Immature natural killer cell (primary cell): ENCODE data around the gene SEMA3C. TPM values are rescaled to one million over a fixed set of nuclear protein-coding genes. Genes with fewer than 3 reads are reported as not detected.

Source experiments
- DNase-seq, 3 donors: peaks; one replicate each; pipeline ENCODE4 v3.0.0; 2022; ENCODE audit warnings: mixed read lengths in 1 of 3
- H3K27ac Mint-ChIP-seq, 6 donors: one replicate each; pipeline ENCODE4 v1.8.0; 2020; ENCODE audit warnings: mixed read lengths in 6 of 6, mild to moderate bottlenecking in 5 of 6, inconsistent platforms in 4 of 6, moderate library complexity in 3 of 6
- H3K27me3 Mint-ChIP-seq, 3 donors: one replicate each; pipeline ENCODE4 v1.8.0; 2020 to 2021; ENCODE audit warnings: low read depth in 3 of 3, mild to moderate bottlenecking in 3 of 3, mixed read lengths in 3 of 3, moderate library complexity in 3 of 3, inconsistent platforms in 1 of 3
- H3K36me3 Mint-ChIP-seq, 3 donors: one replicate each; pipeline ENCODE4 v1.8.0; 2020; ENCODE audit warnings: mixed read lengths in 3 of 3, inconsistent platforms in 2 of 3, mild to moderate bottlenecking in 2 of 3
- H3K4me1 Mint-ChIP-seq, 2 donors: one replicate each; pipeline ENCODE4 v1.8.0; 2020; ENCODE audit warnings: inconsistent platforms in 2 of 2, mild to moderate bottlenecking in 2 of 2, mixed read lengths in 2 of 2, moderate library complexity in 1 of 2
- H3K4me3 Mint-ChIP-seq, 5 donors: one replicate each; pipeline ENCODE4 v1.8.0; 2020; ENCODE audit warnings: mild to moderate bottlenecking in 5 of 5, mixed read lengths in 5 of 5, inconsistent platforms in 3 of 5, moderate library complexity in 3 of 5
- H3K9me3 Mint-ChIP-seq, 6 donors: one replicate each; pipeline ENCODE4 v1.8.0; 2020; ENCODE audit warnings: mild to moderate bottlenecking in 6 of 6, mixed read lengths in 6 of 6, inconsistent platforms in 4 of 6, moderate library complexity in 3 of 6
- polyA plus RNA-seq, 3 donors: library from polyadenylated mRNA; unstranded; fragments of 300-500 nt; fragmentation: Illumina TruSeq; gene quantifications; one replicate each; pipeline ENCODE4 v1.2.3, GENCODE V29; 2021

SEMA3C gene
- polyA plus RNA-seq, 3 donors from 2014 or later: 0.18 to 0.53 TPM; not detected in 1

DNA sequence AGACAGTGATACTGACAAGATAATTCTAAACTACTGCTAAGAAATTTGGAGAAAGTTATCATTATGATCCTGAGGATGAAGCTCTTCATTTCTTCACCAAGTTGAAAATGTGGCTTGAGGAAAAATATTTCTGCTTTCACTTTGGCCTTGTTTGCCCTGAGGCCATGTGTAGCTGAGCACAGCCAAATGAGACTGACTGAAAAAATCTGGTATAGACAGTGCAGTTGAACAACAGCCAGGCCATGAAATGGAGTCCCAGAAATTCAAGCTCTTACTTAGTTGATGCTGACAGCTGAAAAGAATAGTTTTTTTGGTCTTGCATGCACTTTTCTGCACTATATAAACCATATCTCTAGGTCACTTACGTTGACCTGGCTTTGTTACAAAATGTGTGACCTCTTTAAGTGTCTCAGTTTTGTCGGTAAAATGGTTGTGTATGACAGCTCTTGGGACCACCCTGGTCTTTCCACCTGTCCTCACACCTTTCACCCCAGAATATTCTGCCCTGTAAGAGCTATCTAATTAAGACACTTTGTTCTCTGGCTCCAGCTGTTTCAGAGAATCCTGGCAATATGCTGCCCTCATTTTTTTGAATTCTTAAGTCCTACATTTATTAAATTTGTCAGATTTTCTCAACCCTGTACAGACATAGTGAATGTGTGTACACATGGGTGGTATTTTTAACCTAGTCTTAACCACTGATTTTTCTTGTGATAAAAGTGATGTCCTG lies 189.1 kb downstream of the SEMA3C start:
- Mint-ChIP-seq H3K36me3 (peaks cover 0 to 3% (median 0%) of the 10 kb centered on the region in 3 donors), H3K27me3 (no peaks in the 10 kb centered on the region), H3K27ac (no peak overlapping the region), H3K4me3 (no peak overlapping the region), H3K9me3 (peaks cover 2 to 24% (median 6%) of the 10 kb centered on the region in 6 donors), H3K4me1 (no peaks in the 10 kb centered on the region)
- DNase-seq: no peak

DNA sequence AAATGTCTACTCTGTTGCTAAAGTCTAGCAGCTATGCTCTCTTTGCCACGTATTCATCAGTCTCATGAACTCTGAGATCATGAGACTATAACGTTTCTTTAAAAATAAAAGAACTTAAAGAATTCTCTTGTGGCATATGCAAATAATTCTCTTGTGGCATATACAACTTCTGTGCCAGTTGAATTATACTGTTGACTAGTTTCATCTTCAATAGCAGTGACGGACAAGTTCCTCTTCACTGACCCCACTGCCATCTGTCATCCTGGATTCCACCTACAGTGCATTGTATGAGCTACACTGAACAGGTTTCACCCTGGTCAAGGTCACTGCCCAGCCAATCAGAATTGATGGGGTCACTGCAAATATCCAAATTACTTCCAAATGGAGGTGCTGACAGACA lies 192.2 kb downstream of the SEMA3C start:
- DNase-seq: no peak
- peaks cover 0 to 2% (median 0%) of the 10 kb centered on the region in 3 donors for H3K27me3 Mint-ChIP-seq
- H3K27ac Mint-ChIP-seq: no peak overlapping the region
- H3K36me3 Mint-ChIP-seq: peaks cover 0 to 3% (median 0%) of the 10 kb centered on the region in 3 donors
- peaks cover 0 to 17% (median 2%) of the 10 kb centered on the region in 6 donors for H3K9me3 Mint-ChIP-seq
- no peak overlapping the region for H3K4me3 Mint-ChIP-seq
- no peaks in the 10 kb centered on the region for H3K4me1 Mint-ChIP-seq

DNA sequence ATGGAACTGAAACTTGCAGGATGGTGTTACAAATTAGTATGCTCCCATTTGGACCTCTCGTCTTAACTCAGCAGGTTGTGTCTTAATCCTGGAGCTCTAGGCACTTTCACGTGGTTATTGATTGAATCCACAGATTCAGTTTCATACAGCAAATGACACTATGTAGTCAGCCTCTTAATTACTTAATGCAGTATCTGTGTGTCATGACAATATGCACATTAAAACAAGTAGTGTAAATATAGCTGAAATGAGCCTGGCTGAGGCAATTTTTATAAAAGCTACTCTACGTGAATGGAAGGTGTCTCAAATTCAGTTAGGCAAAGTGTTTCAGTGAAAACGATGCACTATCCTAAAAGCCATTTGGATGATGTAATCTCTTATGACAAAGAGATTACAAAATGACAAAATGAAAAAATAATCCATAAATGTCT lies 193.7 kb downstream of the SEMA3C start:
- Mint-ChIP-seq H3K9me3 (peaks cover 0 to 8% (median 2%) of the 10 kb centered on the region in 6 donors), H3K27me3 (peaks cover 0 to 2% (median 0%) of the 10 kb centered on the region in 3 donors), H3K4me3 (no peak overlapping the region), H3K36me3 (no peaks in the 10 kb centered on the region), H3K4me1 (no peaks in the 10 kb centered on the region), H3K27ac (no peak overlapping the region)
- no peak for DNase-seq

DNA sequence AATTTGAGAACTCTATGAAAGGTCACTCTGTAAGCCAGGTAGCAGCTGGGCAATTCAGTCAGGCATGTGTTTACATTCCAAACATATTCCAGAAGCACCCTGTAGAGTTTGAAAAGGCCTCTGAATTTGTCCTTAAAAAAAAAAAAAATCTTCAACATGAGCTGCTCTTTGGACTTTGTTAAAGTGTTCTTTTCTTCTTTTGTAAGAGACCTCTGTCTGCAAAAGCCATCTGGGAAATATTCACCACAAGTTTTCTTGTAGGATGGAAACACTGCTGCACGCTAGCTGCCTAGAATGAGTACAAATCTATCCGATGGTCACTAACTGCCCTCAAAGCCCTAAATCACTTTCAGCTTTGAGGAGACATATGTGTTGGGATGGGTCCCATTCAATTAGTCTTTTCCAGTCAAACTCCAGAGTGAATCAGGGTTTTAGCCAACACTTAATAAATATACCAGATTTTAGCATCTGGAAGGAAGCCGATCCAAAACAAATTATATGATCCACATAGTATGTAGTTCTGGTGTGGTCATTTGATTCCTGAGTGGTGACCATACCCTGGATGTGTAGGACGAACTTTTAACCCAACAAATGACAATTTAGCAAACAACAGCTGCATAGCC lies 194.5 kb downstream of the SEMA3C start:
- peaks cover 0 to 5% (median 0%) of the 10 kb centered on the region in 6 donors for H3K9me3 Mint-ChIP-seq
- peaks cover 0 to 3% (median 0%) of the 10 kb centered on the region in 3 donors for H3K27me3 Mint-ChIP-seq
- no peak overlapping the region for H3K4me3 Mint-ChIP-seq
- H3K27ac Mint-ChIP-seq: no peak overlapping the region
- H3K36me3 Mint-ChIP-seq: no peaks in the 10 kb centered on the region
- H3K4me1 Mint-ChIP-seq: no peaks in the 10 kb centered on the region
- DNase-seq: no peak

DNA sequence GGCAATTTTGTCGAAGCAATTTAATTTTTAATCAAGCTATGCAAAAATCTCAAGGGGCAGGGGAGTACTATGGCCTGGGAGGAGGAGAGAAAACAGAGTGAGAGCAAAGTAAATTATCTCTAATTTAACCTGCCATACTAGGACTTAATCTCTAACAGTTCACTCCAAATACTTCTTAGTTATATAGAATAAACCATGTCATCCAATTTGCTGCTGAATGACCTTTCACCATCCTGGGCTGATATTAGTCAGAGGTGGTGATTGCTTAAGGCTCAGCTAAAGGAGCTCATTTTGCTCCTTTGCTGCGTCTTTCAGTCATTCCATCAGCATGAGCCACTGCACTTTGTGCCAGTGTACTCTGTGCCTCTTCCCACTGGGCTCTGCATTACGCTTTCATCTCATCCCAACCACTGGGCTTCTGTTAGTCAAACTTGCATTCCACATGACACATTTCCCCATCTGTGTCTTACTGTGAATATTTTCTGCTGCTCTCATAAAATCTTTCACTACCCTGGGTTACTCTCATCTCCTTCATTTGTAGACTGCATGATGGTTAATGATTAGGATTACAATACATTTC lies 196.1 kb downstream of the SEMA3C start:
- no peak overlapping the region for H3K27ac Mint-ChIP-seq
- no peak overlapping the region for H3K4me3 Mint-ChIP-seq
- H3K9me3 Mint-ChIP-seq: peaks cover 0 to 5% (median 0%) of the 10 kb centered on the region in 6 donors
- H3K36me3 Mint-ChIP-seq: no peaks in the 10 kb centered on the region
- H3K4me1 Mint-ChIP-seq: no peaks in the 10 kb centered on the region
- H3K27me3 Mint-ChIP-seq: peaks cover 0 to 5% (median 0%) of the 10 kb centered on the region in 3 donors
- DNase-seq: no peak

DNA sequence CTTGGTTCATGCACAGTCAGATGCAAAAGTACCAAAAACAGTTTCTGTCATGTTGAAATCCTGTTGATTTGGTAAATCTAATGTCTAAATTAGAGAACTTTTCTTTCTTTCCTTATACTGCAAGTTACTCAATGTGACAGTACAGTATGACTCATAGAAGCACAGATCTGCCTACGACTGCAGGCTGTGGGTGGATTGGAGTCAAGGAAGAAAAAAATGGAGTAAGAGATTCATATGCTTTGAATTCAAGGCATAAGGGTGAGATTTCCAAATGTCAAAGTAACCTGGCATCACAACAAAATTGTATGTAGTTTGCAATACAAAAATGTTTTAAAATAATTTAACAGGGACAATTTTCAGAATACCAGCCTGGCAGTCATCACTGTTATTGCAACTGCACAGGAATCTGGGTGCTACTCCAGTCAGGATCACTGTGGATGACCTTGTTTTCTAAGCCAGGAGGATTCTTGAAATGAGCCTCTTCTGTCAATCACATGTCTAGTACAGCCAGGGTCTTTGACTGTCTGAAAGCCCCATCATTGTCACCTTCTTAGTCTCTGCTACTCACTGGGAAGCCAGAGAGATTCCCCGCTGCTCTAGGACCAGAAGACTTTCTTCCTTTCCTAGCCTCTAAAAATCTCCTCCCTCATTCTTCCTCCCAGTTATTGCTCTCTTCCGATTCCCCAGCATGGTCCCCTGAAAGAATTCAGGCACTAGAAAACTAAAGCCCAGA lies 196.8 kb downstream of the SEMA3C start:
- Mint-ChIP-seq H3K4me3 (no peak overlapping the region), H3K4me1 (no peaks in the 10 kb centered on the region), H3K36me3 (no peaks in the 10 kb centered on the region), H3K27ac (no peak overlapping the region), H3K27me3 (peaks cover 0 to 5% (median 0%) of the 10 kb centered on the region in 3 donors), H3K9me3 (peaks cover 0 to 5% (median 0%) of the 10 kb centered on the region in 6 donors)
- no peak for DNase-seq

DNA sequence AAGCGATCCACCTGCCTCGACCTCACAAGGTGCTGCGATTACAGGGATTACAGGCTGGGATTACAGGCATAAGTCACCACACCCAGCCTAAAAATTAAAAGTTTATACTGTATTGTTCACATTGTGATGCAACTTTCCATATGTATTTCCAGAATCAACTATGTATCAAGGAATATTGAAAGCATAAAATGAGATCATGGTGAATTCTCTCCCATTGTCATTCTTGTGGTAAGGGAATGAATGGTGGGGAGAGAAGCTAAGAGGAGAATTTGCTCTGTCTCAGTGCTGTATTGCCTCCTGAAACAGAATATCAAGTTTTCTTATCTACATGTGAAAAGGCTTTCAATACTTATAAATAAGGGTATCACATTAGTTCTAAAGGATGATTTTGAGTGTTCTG lies 198.7 kb downstream of the SEMA3C start:
- DNase-seq: no peak

DNA sequence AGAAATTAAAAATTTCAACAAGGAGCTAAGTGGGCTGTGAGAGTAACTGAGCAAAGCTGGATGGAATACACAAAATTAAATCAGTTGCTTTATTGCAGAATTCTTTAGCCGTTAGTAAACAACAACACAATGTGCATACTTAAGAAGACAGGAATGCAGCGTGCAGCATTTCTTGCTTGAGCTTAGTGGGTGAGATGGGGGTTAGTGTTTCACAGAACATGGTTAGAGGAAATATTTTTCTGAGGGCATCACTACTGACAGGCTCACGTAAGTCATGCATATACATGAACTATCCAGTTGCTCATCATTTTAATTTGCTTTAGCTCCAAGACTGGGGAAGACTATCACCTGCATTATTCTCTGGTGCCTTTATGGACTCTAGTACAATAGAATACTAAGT lies 199.6 kb downstream of the SEMA3C start:
- no peaks in the 10 kb centered on the region for H3K36me3 Mint-ChIP-seq
- peaks cover 0 to 8% (median 0%) of the 10 kb centered on the region in 6 donors for H3K9me3 Mint-ChIP-seq
- no peaks in the 10 kb centered on the region for H3K4me1 Mint-ChIP-seq
- H3K27me3 Mint-ChIP-seq: peaks cover 0 to 5% (median 0%) of the 10 kb centered on the region in 3 donors
- DNase-seq: no peak
- H3K4me3 Mint-ChIP-seq: no peak overlapping the region
- no peak overlapping the region for H3K27ac Mint-ChIP-seq

More for the DNA sequence above, 198.7 kb downstream of the SEMA3C start:
- H3K4me3 Mint-ChIP-seq: no peak overlapping the region
- H3K4me1 Mint-ChIP-seq: no peaks in the 10 kb centered on the region
- H3K9me3 Mint-ChIP-seq: peaks cover 0 to 8% (median 0%) of the 10 kb centered on the region in 6 donors
- no peak overlapping the region for H3K27ac Mint-ChIP-seq
- no peaks in the 10 kb centered on the region for H3K36me3 Mint-ChIP-seq
- H3K27me3 Mint-ChIP-seq: peaks cover 0 to 5% (median 0%) of the 10 kb centered on the region in 3 donors

DNA sequence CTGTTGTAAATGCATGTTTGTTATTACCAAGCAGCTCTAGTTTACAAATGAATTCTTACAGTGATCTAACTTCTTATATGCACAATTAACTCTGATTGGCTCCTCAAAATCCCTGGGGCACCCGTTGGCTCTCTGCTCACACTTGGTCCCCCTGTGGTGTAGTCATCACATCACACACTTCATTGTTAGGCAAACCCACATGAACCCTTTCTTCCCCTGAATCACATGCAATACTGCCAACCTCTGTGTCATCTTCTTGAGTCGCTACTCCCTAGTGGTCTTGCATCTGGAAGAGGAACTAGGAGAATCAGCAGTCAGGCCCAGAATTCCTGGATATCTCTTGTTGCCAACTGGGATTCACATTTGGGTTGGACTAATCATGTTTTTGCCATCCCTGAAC lies 207.3 kb downstream of the SEMA3C start:
- Mint-ChIP-seq H3K4me1 (no peaks in the 10 kb centered on the region), H3K4me3 (no peak overlapping the region), H3K27ac (no peak overlapping the region), H3K27me3 (no peaks in the 10 kb centered on the region), H3K9me3 (peaks cover 0 to 11% (median 4%) of the 10 kb centered on the region in 6 donors), H3K36me3 (no peaks in the 10 kb centered on the region)
- DNase-seq: no peak

DNA sequence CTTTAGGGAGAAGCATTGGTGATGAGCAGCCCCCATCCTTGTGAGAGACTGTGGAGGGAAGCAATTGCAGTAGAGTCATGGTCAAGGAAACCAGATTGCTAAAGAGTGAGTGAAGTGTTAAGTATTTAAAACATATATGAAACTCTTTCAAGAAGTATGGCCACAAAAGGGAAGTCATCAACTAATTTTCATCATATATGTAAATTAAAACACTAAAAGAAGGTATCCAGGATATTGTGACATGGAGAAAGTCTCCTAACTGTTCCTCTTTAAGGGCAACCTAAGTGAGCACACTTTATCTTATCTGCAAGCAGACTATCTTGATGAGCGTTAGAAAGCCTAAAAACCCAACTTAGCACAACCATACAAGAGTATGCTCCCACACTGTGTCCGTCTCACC lies 210.7 kb downstream of the SEMA3C start:
- no peaks in the 10 kb centered on the region for H3K4me1 Mint-ChIP-seq
- no peaks in the 10 kb centered on the region for H3K36me3 Mint-ChIP-seq
- H3K9me3 Mint-ChIP-seq: peaks cover 0 to 19% (median 4%) of the 10 kb centered on the region in 6 donors
- no peak for DNase-seq
- no peak overlapping the region for H3K27ac Mint-ChIP-seq
- peaks cover 0 to 2% (median 2%) of the 10 kb centered on the region in 3 donors for H3K27me3 Mint-ChIP-seq
- no peak overlapping the region for H3K4me3 Mint-ChIP-seq

DNA sequence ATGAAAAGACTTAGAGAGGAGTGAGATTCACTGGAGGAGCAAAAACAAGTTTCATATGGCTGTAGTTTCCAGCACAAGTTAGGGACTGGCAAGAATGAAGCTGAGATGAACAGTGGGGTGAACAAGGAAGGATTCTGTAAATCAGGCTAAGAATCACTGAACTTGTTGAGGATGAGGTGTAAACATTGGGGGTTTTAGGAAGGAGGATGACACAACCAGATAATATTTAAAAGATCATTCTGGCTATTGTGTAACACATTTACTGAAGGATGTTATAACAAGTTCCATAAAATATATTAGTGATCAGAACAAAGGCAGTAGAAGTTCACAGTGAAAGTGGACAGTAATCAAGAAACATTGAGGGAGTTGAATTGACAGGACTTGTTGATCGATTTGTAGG lies 211.5 kb downstream of the SEMA3C start:
- Mint-ChIP-seq H3K4me1 (no peaks in the 10 kb centered on the region), H3K27me3 (peaks cover 0 to 5% (median 3%) of the 10 kb centered on the region in 3 donors), H3K27ac (no peak overlapping the region), H3K36me3 (no peaks in the 10 kb centered on the region), H3K9me3 (peaks cover 0 to 21% (median 2%) of the 10 kb centered on the region in 6 donors), H3K4me3 (no peak overlapping the region)
- no peak for DNase-seq

DNA sequence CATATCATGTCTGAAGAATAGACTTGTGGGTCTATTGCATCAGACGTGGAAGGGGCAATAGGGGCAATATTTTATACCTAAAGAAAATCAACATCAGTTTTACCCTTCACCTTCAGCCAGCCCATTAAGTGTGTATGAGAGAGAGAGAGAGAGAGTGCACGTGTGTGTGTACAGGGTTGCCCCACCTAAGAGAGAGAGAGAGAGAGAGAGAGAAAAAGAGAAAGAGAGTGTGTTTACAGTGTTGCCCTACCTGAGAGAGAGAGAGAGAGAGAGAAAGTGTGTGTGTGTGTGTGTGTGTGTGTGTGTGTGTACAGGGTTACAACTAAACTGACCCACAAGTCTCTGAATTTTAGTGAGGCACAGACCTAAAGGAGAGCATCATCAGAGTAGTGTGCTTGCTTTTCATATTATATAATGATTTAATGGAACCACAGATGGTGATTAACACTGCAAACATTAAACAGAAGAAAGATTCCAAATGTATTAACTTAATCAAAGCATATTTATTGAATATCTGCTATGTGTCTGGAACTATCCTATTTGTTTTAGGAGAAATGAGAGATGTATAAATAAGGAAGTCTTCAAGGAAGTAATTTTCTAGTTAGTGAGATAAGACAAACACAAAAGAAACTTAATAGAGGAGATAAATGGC lies 213.6 kb downstream of the SEMA3C start:
- Mint-ChIP-seq H3K27me3 (peaks cover 0 to 5% (median 4%) of the 10 kb centered on the region in 3 donors), H3K36me3 (no peaks in the 10 kb centered on the region), H3K27ac (no peak overlapping the region), H3K9me3 (peaks cover 0 to 19% (median under 1%) of the 10 kb centered on the region in 6 donors), H3K4me3 (no peak overlapping the region), H3K4me1 (no peaks in the 10 kb centered on the region)
- DNase-seq: no peak

DNA sequence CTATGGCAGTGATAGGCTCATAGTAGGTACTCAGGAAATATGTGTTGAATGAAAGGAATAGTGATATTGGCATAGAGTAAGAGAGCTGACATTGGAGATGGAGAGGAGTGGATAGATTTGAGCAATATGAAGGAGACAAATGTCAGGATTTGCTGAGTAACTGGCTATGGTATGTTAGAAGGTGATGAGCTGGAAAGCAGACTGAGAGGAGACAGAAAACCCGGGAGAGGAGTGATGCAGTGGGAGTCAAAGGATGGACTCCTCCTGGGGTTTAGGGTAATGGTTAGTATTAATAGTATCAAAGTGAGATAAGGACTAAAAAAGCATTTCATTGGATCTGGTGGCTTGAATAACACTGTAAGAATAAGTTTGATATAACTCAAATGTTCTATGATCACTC lies 215.6 kb downstream of the SEMA3C start:
- H3K4me1 Mint-ChIP-seq: no peaks in the 10 kb centered on the region
- peaks cover 0 to 5% (median 4%) of the 10 kb centered on the region in 3 donors for H3K27me3 Mint-ChIP-seq
- H3K4me3 Mint-ChIP-seq: no peak overlapping the region
- H3K27ac Mint-ChIP-seq: no peak overlapping the region
- H3K9me3 Mint-ChIP-seq: peaks cover 0 to 11% (median 0%) of the 10 kb centered on the region in 6 donors
- H3K36me3 Mint-ChIP-seq: no peaks in the 10 kb centered on the region
- no peak for DNase-seq
